HG03025 (cell line): ENCODE results near the gene ARL2.

Source experiments
- ATAC-seq: cut with Tn5 transposase; IDR thresholded peaks from one replicate; pipeline ENCODE4 v1.9.1; 2021; ENCODE audit warnings: mild to moderate bottlenecking, moderate library complexity; ENCODE audit not compliant: unreplicated experiment, low FRiP score

The ARL2 gene

GRCh38 chr11:65069217-65069616, 55.3 kb downstream of the ARL2 start:
- no peak for ATAC-seq
